Suppressor macrophage treated with lipopolysaccharide for 1 hour (primary cell): Measurements from ENCODE around the gene KRT17.
"Not testable (repeated sequence)": the region's sequence is repeated elsewhere in the genome, so short reads cannot be mapped to it uniquely, and the experiment has no call there.

Experiments
- DNase-seq, 3 donors: peaks; one replicate each; pipeline ENCODE4 v3.0.0-alpha.2; 2020 to 2022

KRT17 gene

GRCh38 chr17:41592601-41593305 lies 31.6 kb downstream of the KRT17 start:
- no peak for DNase-seq

DNA sequence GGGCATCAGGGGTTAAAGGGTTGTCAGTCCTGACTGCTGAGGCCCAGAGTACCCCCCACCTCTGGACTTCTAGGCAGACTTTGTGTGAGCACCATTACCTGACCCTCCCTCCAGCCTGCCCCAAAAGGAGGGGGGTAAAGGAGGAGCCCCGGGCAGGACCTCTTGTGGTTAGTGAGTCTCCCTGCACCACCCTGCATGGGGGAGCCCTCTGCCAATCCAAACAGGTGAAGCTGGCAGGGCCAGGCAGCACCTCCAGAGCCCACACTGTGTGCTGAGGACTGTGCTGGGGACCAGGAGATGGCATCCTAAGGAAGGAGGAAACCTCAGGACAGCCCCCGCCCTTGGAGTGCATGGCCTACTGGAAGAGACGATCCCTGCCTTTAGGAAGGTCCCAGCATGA lies 35.1 kb downstream of the KRT17 start:
- no peak for DNase-seq

GRCh38 chr17:41588126-41588810 lies 36.1 kb downstream of the KRT17 start:
- DNase-seq: no peak

GRCh38 chr17:41586863-41587495 lies 37.4 kb downstream of the KRT17 start, which contains the start of gene KRT14:
KRT14 (minus strand) TSS chr17:41586895; CDS start chr17:41586834, 61 bp downstream.
- DNase-seq: no peak

DNA sequence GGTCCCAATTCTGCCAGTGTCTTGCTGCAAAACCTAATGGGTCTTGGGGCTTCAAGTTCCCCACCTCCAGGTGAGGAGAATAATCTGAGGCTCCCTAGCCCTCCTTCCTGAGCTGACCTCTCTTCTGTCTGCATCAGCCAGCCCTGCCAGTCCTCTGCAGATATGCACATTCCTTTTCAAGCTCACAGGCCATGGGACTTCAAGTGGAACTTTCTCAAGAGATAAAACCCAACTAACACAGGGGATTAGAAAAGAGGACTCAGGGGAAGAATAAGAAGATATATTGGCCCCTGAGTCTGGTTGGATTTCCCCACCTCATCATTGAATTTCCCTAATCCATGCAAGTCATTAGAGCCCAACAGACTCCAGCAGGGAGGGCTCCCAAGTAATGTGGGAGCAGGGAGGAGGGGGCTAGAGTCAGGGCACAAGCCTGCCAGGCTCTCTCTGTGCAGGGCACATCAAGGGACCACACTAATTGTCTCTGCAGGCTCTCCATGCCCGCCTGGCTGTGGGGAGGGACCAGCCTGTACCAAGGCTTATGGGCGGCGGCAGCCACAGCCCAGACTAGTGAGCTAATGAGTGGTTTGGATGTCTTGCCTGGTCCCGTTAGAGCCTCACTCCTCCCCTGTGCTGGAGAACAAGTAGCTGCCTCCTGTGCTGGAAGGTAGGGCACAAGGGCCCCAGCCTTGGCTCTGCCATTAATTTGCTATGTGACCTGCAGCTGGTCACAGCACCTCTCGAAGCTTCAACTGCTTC lies 38.9 kb downstream of the KRT17 start:
- no peak for DNase-seq

DNA sequence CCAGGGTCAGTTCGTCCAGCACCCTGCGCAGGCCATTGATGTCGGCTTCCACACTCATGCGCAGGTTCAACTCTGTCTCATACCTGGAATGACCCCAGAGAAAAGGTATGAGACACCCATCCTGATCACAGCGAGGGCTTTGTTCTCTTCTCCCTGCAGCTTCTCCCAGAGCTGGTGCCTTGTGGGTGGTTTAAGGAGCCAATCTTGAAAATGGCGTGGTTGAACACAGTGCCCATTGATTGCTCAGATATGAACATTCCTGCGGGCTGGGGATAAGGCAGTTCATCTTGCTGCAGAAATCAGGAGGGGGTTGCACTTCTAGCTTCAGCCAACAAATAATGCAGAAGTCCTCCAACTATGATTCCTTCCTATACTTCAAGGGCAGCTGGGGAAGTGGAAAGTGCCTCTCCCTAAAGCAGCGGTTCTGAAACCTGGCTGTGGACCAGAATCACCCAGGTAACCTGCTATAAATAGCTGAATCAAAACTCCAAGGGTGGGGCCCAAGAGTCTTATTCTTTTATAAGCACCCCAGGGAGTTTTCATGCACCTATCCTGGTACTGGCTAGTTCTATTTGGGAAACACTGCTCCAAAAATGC lies 39.9 kb downstream of the KRT17 start:
- DNase-seq: not testable (repeated sequence)

DNA sequence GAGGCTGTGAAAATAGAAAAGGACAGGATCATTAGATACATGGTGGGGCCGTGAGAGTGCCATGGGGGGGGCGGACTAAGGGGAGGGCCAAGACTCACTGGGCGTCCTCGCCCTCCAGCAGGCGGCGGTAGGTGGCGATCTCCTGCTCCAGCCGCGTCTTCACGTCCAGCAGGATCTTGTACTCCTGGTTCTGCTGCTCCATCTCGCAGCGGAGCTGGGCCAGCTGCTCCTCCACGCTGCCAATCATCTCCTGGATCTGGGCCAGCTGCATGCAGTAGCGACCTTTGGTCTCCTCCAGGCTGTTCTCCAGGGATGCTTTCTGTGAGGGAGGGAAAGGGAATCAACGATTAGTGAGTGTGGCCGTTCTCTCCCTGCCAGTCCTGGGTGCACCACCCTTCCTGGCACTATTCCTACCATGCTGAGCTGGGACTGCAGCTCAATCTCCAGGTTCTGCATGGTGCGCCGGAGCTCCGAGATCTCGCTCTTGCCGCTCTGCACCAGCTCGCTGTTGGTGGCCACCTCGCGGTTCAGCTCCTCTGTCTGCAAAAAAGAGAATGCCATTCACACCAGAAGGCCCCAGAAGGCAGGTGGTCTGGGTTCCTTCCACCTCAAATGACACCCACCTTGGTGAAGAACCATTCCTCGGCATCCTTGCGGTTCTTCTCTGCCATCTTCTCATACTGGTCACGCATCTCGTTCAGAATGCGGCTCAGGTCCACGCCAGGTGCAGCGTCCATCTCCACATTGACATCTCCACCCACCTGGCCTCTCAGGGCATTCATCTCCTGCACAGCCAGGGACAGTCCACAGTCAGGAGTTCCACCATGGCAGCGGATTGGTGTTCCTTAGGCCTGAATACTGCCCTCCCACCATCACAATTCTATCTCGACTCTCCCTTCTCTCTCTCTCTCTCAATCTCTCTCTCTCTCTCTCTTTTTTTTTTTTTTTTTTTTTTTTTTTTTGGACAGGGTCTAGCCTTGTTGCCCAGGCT lies 40.9 kb downstream of the KRT17 start:
- no peak for DNase-seq

DNA sequence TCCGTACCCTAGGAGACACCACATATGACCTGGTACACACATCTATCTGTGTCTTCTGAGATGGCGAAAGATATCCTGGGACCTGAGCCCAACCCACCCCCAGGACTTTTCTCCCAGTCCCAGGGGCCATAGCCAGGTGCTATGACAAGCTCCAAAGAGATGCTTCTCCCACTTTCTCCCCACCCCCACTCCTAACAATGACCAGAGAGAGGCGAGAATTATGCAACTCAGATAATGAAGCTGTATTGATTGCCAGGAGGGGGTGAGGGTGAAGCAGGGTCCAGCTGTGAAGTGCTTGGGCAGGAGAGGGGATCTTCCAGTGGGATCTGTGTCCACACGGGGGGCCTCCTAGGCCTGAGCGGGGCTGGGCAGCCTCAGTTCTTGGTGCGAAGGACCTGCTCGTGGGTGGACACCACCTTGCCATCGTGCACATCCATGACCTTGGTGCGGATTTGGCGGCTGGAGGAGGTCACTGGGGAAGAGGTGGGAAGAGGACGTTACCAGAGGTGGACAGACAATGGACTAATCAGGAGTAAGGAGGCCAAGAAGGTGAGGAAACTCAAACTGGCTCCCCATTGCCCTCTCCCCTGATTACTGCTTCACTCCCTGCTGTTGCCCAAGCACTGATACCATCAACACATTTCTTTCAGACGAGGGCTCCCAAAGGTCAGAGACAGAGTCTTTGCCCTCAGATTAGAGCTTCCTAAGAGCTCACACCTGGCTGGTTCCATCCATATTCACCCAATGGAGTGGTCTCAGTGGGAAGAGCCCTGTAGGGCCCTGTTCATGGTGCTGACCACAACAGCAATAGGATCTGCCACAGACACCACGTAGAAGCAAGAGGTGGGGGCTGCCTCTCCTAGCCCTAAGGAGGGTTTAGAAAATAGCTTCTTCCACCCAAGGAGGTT lies 42.1 kb downstream of the KRT17 start:
- not testable (repeated sequence) for DNase-seq

- no peak for DNase-seq
These were observed 42.9 kb downstream of the KRT17 start for GRCh38 chr17:41581366-41582060.

DNA sequence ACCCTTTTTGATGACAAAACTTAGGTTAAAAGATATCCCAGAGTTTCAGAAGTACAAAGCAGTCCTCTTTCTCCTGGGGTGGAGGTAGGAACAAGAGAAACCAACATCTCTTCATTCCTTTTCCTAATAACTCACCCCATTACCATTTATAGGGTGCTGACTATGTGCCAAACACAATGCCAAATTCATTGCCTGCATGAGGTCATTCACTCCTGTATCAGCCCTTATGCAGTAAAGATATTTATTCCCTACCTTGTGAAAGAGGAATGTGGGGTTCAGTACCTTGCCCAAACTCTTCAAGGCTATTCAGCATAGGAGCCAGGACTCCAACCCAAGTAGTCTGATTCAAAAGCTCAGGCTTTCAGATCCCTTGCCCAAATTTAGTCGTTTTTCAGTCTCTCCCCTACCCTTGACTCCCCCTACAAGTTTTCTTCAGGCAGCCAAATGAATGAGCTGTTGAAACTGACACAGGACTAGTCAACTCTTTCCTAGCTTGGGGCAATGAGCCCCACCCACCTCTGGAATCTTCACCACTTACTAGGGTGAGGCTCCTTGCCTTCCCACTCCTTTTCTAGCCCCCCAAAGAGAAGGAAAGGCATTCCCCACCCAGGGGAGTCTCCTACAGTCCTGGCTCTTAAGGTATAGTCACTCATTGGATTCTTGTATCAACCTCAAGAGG lies 43.5 kb downstream of the KRT17 start:
- DNase-seq: no peak

DNA sequence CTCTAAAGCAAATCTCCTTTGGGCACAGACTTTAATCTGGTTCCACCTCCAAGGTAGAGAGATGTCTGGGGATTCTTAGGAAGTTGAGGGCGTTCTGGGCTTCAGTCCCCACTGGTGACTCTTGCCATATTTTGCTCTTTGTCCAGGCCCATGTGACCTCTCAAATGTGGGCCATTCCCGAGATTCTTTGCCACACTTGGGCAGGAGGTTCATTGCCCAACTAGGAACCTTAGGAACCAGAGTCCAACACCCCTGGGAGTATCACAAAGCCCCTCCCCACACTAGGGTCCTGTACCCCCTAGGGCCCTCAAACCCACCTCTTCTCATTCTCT lies 44.2 kb downstream of the KRT17 start:
- no peak for DNase-seq

GRCh38 chr17:41579484-41580243 lies 44.7 kb downstream of the KRT17 start:
- peak; percentile 82 to 89 (median 84) for DNase-seq

- DNase-seq: no peak
These were observed 45.4 kb downstream of the KRT17 start for GRCh38 chr17:41578971-41579370.

- DNase-seq: no peak
These were observed 45.8 kb downstream of the KRT17 start for GRCh38 chr17:41578538-41578937.

- not testable (repeated sequence) for DNase-seq
These were observed 47.6 kb downstream of the KRT17 start for GRCh38 chr17:41576740-41577139.

- no peak for DNase-seq
These were observed 49.0 kb downstream of the KRT17 start for GRCh38 chr17:41575336-41575735.

GRCh38 chr17:41571561-41572434 lies 52.6 kb downstream of the KRT17 start, which contains the start of gene KRT9:
KRT9 (minus strand) TSS chr17:41572059; CDS start chr17:41571992, 67 bp downstream.
- DNase-seq: no peak
